Measurements from ENCODE around the gene YIPF5. TPM values are rescaled to one million over a fixed set of nuclear protein-coding genes. Genes with fewer than 3 reads are reported as not detected.

YIPF5 gene
- total and polyA plus RNA-seq, 12 donors = 5.3 to 77.9 (median 49.7) TPM

DNA sequence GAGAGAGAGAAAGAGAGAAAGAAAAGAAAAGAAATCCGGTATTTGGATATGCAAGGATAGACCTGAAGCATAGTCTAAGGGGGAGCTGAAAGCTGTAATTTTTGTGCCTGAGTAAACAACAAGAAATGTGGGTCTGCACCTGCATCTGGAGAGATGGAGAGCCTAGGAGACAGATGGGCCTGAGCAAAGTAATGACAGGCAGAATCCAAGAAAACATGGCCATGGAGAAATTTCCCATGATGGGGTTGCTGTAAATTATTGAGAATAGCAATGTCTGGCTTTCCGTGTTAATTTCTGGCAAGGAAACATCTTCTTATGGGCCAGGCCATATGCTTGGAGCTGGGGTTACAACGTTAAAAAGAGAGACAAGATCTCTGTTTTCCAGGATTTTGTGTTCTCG, 40.2 kb downstream of the YIPF5 start:
- no peaks in the 10 kb centered on the region for H3K4me1 ChIP-seq (replicated peaks in 1 of 2)
- 77 to 85% (median 85%) methylated on average over 4 of the region's 4 CpGs for WGBS, 4 donors
- TF ChIP-seq POLR2A (IDR thresholded peaks at IDR 0.05) = no peak
- TF ChIP-seq, protein P1, sequence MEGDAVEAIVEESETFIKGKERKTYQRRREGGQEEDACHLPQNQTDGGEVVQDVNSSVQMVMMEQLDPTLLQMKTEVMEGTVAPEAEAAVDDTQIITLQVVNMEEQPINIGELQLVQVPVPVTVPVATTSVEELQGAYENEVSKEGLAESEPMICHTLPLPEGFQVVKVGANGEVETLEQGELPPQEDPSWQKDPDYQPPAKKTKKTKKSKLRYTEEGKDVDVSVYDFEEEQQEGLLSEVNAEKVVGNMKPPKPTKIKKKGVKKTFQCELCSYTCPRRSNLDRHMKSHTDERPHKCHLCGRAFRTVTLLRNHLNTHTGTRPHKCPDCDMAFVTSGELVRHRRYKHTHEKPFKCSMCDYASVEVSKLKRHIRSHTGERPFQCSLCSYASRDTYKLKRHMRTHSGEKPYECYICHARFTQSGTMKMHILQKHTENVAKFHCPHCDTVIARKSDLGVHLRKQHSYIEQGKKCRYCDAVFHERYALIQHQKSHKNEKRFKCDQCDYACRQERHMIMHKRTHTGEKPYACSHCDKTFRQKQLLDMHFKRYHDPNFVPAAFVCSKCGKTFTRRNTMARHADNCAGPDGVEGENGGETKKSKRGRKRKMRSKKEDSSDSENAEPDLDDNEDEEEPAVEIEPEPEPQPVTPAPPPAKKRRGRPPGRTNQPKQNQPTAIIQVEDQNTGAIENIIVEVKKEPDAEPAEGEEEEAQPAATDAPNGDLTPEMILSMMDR (IDR thresholded peaks at IDR 0.05) = no peak
- no peaks in the 10 kb centered on the region for H3K36me3 ChIP-seq (replicated peaks in 1 of 2)
- intact Hi-C loops (cut with DNase I) = no loop called here
- no peaks in the 10 kb centered on the region for H3K9me3 ChIP-seq (replicated peaks in 1 of 3)
- H3K27ac ChIP-seq = no peak overlapping the region
- no peaks in the 10 kb centered on the region for H3K27me3 ChIP-seq
- H3K4me3 ChIP-seq = no peak overlapping the region
- DNase-seq = no peak

DNA sequence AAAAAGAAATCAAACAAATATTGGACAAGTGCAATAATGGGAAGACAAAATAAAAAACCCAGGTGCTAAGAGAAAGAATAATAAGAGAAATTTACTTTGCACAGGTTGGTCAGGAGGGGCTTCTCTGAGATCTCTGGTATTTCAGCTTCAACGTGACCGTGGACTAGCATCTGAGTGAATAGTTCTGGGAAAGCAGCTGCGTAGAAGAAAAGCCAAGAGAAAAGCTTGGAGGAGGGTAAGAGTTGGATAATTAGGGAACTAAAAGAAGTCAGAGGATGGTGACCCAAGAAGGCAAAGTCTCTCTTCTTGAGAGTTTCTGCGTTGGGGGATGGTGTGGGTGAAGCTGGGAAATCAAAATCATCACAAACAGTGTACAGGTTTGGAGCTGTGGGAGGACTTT, 41.6 kb downstream of the YIPF5 start:
- DNase-seq = no peak
- TF ChIP-seq, protein P1 (IDR thresholded peaks at IDR 0.05) = no peak
- no peak for TF ChIP-seq POLR2A (IDR thresholded peaks at IDR 0.05)
- no peaks in the 10 kb centered on the region for H3K4me1 ChIP-seq (replicated peaks in 1 of 2)
- WGBS, 4 donors = 81 to 89% (median 88%) methylated on average over 4 of the region's 4 CpGs
- intact Hi-C loops (cut with DNase I) = no loop called here
- no peak overlapping the region for H3K4me3 ChIP-seq
- no peaks in the 10 kb centered on the region for H3K36me3 ChIP-seq (replicated peaks in 1 of 2)
- H3K9me3 ChIP-seq (replicated peaks in 1 of 3) = no peaks in the 10 kb centered on the region
- H3K27ac ChIP-seq = no peak overlapping the region
- H3K27me3 ChIP-seq = no peaks in the 10 kb centered on the region

DNA sequence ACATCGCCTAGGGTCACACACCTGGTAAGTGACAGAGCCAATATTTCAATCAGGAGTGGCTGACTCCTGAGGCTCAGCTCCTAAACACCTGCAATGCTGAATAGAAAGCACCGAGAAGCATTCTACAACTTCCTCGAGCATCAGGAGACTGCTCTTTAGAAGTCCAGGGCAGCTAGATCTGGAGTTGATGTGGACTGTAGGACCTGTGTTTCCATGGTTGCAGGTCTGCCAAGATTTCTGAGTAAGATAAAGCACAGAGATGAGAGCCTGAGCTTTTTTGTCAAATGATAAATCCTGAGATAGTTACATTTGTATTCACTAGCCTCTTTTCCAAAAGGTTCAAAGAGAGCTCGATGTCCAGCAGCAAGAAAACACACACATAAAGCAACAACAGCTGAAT, 43.8 kb downstream of the YIPF5 start:
- Histone ChIP-seq H3K9me3 (replicated peaks in 1 of 3) (no peaks in the 10 kb centered on the region), H3K27me3 (no peaks in the 10 kb centered on the region), H3K36me3 (replicated peaks in 1 of 2) (no peaks in the 10 kb centered on the region), H3K4me3 (no peak overlapping the region), H3K4me1 (replicated peaks in 1 of 2) (no peaks in the 10 kb centered on the region), H3K27ac (no peak overlapping the region)
- DNase-seq = no peak
- no peak for TF ChIP-seq POLR2A (IDR thresholded peaks at IDR 0.05)
- TF ChIP-seq, protein P1 (IDR thresholded peaks at IDR 0.05) = no peak
- intact Hi-C loops (cut with DNase I) = no loop called here
- WGBS, 4 donors = 76 to 87% (median 83%) methylated on average over 4 of the region's 4 CpGs

DNA sequence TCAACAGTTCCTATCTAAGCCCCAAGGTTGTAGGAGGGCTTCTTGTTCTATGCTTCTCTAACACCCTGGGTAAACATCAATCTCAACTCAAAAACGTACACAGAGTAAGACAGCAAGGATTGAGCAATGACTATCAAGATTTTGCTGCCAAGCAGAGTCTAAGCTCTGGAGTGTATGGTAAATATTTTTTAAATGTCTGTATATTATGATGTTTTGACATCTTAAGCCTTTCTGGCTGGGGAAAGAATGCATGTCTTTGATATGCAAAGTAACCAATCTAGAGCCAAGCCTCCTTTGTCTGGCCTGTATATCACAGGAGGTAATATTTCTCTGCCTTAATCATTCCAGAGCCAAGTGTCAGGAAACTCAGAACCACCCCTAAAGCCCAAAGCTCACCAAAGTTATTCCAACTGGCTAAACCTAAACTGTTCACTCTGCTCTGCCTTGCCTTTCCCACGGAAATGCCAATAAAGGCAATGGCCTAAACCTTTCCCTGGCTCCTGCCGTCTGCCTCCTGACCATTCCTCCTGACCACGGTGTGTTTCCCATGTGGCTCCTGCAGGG, 45.2 kb downstream of the YIPF5 start:
- no peak for DNase-seq
- Histone ChIP-seq H3K4me3 (no peak overlapping the region), H3K9me3 (replicated peaks in 1 of 3) (no peaks in the 10 kb centered on the region), H3K4me1 (replicated peaks in 1 of 2) (no peaks in the 10 kb centered on the region), H3K36me3 (replicated peaks in 1 of 2) (no peaks in the 10 kb centered on the region), H3K27ac (no peak overlapping the region), H3K27me3 (no peaks in the 10 kb centered on the region)
- 44 to 69% (median 64%) methylated on average over 4 of the region's 4 CpGs for WGBS, 4 donors
- TF ChIP-seq, protein P1 (IDR thresholded peaks at IDR 0.05) = no peak
- TF ChIP-seq POLR2A (IDR thresholded peaks at IDR 0.05) = no peak
- intact Hi-C loops (cut with DNase I) = no loop called here
